HEK293T (cell line): Measurements from ENCODE around the gene FIGNL2.

Experiments
- CTCF ChIA-PET: fragments of 350-600 bp; formaldehyde crosslinking; extraction: SDS; loops from one replicate; lab custom pipeline; 2021; ENCODE audit warnings: antibody characterized with exemption, inconsistent platforms; lab: Yijun Ruan, JAX
- POLR2A ChIA-PET: fragments of 350-600 bp; formaldehyde crosslinking; extraction: SDS; loops from one replicate; lab custom pipeline; 2020; ENCODE audit warnings: antibody characterized with exemption, inconsistent platforms; lab: Yijun Ruan, JAX
- DNase-seq: peaks from one replicate; pipeline ENCODE4 v3.0.0; 2012; ENCODE audit warnings: mixed read lengths; ENCODE audit errors: extremely low spot score
- ARNT ChIP-seq: fragments of 450-650 bp; IDR thresholded peaks from 2 replicates; pipeline ENCODE4 v1.6.1; 2017; ENCODE audit warnings: mild to moderate bottlenecking
- BHLHE40 ChIP-seq: fragments of 450-650 bp; IDR thresholded peaks from 2 replicates; pipeline ENCODE4 v1.6.1; 2016; ENCODE audit warnings: mild to moderate bottlenecking, moderate library complexity, borderline replicate concordance
- CTBP1 ChIP-seq: fragments of 450-650 bp; IDR thresholded peaks from 2 replicates; pipeline ENCODE4 v1.6.1; 2016; ENCODE audit warnings: borderline replicate concordance
- ELF4 ChIP-seq: fragments of 450-650 bp; IDR thresholded peaks from 2 replicates; pipeline ENCODE4 v1.6.1; 2017; ENCODE audit warnings: antibody characterized with exemption
- FOXA1 ChIP-seq: fragments of 450-650 bp; IDR thresholded peaks from 2 replicates; pipeline ENCODE4 v1.6.1; 2016; ENCODE audit warnings: mild to moderate bottlenecking
- FOXK2 ChIP-seq: fragments of 450-650 bp; IDR thresholded peaks from 2 replicates; pipeline ENCODE4 v1.6.1; 2016; ENCODE audit warnings: mild to moderate bottlenecking
- FOXM1 ChIP-seq: fragments of 450-650 bp; IDR thresholded peaks from 2 replicates; pipeline ENCODE4 v1.6.1; 2017; ENCODE audit warnings: mild to moderate bottlenecking, borderline replicate concordance
- HDGF ChIP-seq: fragments of 450-650 bp; IDR thresholded peaks from 2 replicates; pipeline ENCODE4 v1.6.1; 2017; ENCODE audit warnings: antibody characterized with exemption, borderline replicate concordance
- L3MBTL2 ChIP-seq: fragments of 450-650 bp; conservative IDR thresholded peaks from 2 replicates; pipeline ENCODE4 v1.6.1; 2016; ENCODE audit warnings: mild to moderate bottlenecking
- LEF1 ChIP-seq: fragments of 450-650 bp; IDR thresholded peaks from 2 replicates; pipeline ENCODE4 v1.6.1; 2017; ENCODE audit warnings: mild to moderate bottlenecking, borderline replicate concordance
- NFRKB ChIP-seq: fragments of 450-650 bp; IDR thresholded peaks from 2 replicates; pipeline ENCODE4 v1.6.1; 2016; ENCODE audit warnings: mild to moderate bottlenecking, moderate library complexity
- SP1 ChIP-seq: fragments of 450-650 bp; IDR thresholded peaks from 2 replicates; pipeline ENCODE4 v1.6.1; 2017
- SUZ12 ChIP-seq: fragments of 450-650 bp; IDR thresholded peaks from 2 replicates; pipeline ENCODE4 v1.6.1; 2016; ENCODE audit warnings: mild to moderate bottlenecking
- TARDBP ChIP-seq: fragments of 450-650 bp; IDR thresholded peaks from 2 replicates; pipeline ENCODE4 v1.6.1; 2016
- ZNF384 ChIP-seq: fragments of 450-650 bp; IDR thresholded peaks from 2 replicates; pipeline ENCODE4 v1.6.1; 2016
- TF ChIP-seq, protein P1 (sequence below): fragments of 450-650 bp; IDR thresholded peaks from 2 replicates; pipeline ENCODE4 v1.6.1; 2016

The FIGNL2 gene

GRCh38 chr12:51785906-51786305 lies 62.6 kb downstream of the FIGNL2 start:
- DNase-seq: no peak
- POLR2A ChIA-PET: no interaction called here
- TF ChIP-seq, protein P1, sequence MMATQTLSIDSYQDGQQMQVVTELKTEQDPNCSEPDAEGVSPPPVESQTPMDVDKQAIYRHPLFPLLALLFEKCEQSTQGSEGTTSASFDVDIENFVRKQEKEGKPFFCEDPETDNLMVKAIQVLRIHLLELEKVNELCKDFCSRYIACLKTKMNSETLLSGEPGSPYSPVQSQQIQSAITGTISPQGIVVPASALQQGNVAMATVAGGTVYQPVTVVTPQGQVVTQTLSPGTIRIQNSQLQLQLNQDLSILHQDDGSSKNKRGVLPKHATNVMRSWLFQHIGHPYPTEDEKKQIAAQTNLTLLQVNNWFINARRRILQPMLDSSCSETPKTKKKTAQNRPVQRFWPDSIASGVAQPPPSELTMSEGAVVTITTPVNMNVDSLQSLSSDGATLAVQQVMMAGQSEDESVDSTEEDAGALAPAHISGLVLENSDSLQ: no peak
- no peak for TF ChIP-seq CTBP1
- no peak for TF ChIP-seq LEF1
- CTCF ChIA-PET: no interaction called here

DNA sequence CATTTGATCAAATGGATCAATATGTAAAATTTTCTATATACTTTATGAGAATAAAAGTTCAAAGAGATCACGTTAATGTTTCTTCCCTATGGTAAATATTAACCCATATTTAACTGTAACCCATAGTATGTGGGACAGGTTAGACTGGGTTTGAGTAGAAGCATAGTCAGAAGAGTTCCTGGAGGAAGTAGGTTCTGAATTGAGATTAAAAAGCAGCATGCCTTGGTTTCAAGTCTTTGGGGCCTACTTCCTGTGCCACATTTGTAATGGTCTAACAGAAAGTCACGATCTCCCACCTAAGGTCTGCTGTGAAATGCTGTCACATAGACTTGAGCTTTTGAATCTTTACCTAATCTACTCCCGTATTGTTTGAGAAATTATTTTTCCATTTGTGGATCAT lies 63.8 kb downstream of the FIGNL2 start:
- ChIA-PET CTCF (interaction anchor here (0.6 kb wide), 1 partner anchor 25 kb away, joined by 3 read pairs; no protein-coding TSS in a partner anchor), POLR2A (no interaction called here)

DNA sequence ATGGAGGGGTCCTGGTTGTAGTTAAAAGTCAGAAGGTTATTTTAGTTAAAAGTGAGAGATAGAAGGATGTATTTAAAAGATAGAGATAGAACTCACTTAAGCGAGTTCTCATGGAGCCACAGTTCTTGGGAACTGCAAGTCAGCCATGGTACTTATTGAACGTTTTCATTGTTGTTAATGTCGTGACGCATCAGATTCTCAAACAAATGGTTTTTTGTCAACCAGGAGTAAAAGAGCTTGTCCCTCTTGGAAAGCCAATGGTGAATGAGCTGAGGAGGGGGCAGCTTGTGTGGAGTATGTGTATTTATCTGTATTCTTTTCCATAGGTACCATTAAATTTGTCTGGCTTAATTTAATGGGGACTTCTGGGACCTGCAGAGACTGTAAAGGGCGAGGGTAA lies 68.6 kb downstream of the FIGNL2 start:
- TF ChIP-seq ARNT: no peak
- TF ChIP-seq BHLHE40: no peak
- no peak for TF ChIP-seq FOXA1
- no peak for TF ChIP-seq SUZ12
- TF ChIP-seq HDGF: no peak
- TF ChIP-seq SP1: no peak
- no peak for TF ChIP-seq CTBP1
- no peak for TF ChIP-seq FOXM1
- TF ChIP-seq, protein P1: no peak
- TF ChIP-seq FOXK2: no peak
- no peak for DNase-seq
- POLR2A ChIA-PET: no interaction called here
- CTCF ChIA-PET: no interaction called here

More for the DNA sequence above, 63.8 kb downstream of the FIGNL2 start:
- no peak for DNase-seq
- TF ChIP-seq FOXM1: no peak
- TF ChIP-seq, protein P1: no peak
- no peak for TF ChIP-seq CTBP1

- ChIA-PET CTCF (no interaction called here), POLR2A (no interaction called here)
- TF ChIP-seq L3MBTL2: no peak
- TF ChIP-seq ARNT: no peak
- no peak for TF ChIP-seq FOXK2
- TF ChIP-seq CTBP1: no peak
- TF ChIP-seq FOXM1: no peak
- TF ChIP-seq LEF1: no peak
- TF ChIP-seq SUZ12: no peak
- TF ChIP-seq ELF4: no peak
- no peak for TF ChIP-seq BHLHE40
- TF ChIP-seq TARDBP: no peak
- TF ChIP-seq HDGF: no peak
- TF ChIP-seq, protein P1: no peak
- no peak for TF ChIP-seq ZNF384
- TF ChIP-seq SP1: no peak
- TF ChIP-seq NFRKB: no peak
- TF ChIP-seq FOXA1: no peak
- DNase-seq: no peak
Measured at GRCh38 chr12:51777973-51778372, 70.5 kb downstream of the FIGNL2 start.

GRCh38 chr12:51777457-51777856 lies 71.1 kb downstream of the FIGNL2 start:
- no peak for TF ChIP-seq SUZ12
- TF ChIP-seq FOXM1: no peak
- TF ChIP-seq SP1: no peak
- no peak for TF ChIP-seq L3MBTL2
- no peak for TF ChIP-seq ZNF384
- no peak for TF ChIP-seq TARDBP
- TF ChIP-seq, protein P1: no peak
- POLR2A ChIA-PET: no interaction called here
- CTCF ChIA-PET: no interaction called here
- DNase-seq: no peak

DNA sequence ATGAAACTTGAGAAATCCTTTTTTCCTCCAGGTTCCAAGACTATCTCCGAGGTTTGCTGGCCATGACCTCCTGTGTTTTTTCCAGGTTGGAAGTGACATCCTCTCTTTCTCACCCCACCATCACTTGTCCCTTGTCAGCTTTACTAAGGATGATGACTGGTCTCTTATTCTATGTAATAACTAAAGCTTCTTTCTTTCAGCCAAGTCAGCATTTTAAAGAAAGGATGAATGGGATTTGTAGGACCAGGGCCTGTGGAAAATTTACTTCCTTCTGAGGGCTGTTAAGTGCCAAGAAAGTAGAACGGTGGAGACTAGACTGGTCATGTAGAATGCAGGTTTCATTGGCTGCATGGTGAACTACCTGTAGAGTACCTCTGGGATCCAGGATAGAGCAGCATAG lies 73.6 kb downstream of the FIGNL2 start:
- DNase-seq: no peak
- CTCF ChIA-PET: no interaction called here
- TF ChIP-seq LEF1 (no peak), ELF4 (no peak), SP1 (no peak), ARNT (no peak), NFRKB (no peak), FOXK2 (no peak)
- TF ChIP-seq, protein P1: no peak
- POLR2A ChIA-PET: no interaction called here
